ENCODE data around the gene GRK5.

GRK5 gene

GRCh38 chr10:119166118-119166500 is 41.3 kb upstream of the GRK5 start:
- no peak overlapping the region for H3K27ac ChIP-seq (ENCODE audit: low read depth, low read length)
- peak overlapping the region; percentile 62 for H3K4me2 ChIP-seq (ENCODE audit: low read length)
- DNase-seq, result no peak
- H3K23ac ChIP-seq (ENCODE audit: low read length), result no peak overlapping the region
- H4K5ac ChIP-seq (ENCODE audit: low read length), result no peak overlapping the region
- H3K4ac ChIP-seq (ENCODE audit: low read depth, low read length), result no peak overlapping the region
- no peak overlapping the region for H2BK120ac ChIP-seq (ENCODE audit: low read depth, low read length)
- H2AK5ac ChIP-seq (ENCODE audit: low read length), result no peak overlapping the region
- H3K56ac ChIP-seq (ENCODE audit: low read length), result peak overlapping the region; percentile 83
- H3K36me3 ChIP-seq (ENCODE audit: control insufficient read depth, insufficient read depth, low read length), result peaks cover 9% of the 10 kb centered on the region
- no peak overlapping the region for H2BK5ac ChIP-seq (ENCODE audit: low read length)
- no peak overlapping the region for H4K8ac ChIP-seq (ENCODE audit: low read depth, low read length)
- no peak overlapping the region for H3K18ac ChIP-seq (ENCODE audit: low read length)
- no peaks in the 10 kb centered on the region for H3K79me2 ChIP-seq (ENCODE audit: control insufficient read depth, insufficient read depth, low read length)
- H3K27me3 ChIP-seq (ENCODE audit: insufficient read depth, low read length, poor library complexity), result no peaks in the 10 kb centered on the region
- no peaks in the 10 kb centered on the region for H3K4me1 ChIP-seq (ENCODE audit: control insufficient read depth, low read depth, low read length)
- peak overlapping the region; percentile 74 for H3K4me3 ChIP-seq (ENCODE audit: low read length)
- no peak overlapping the region for H2BK15ac ChIP-seq (replicated peaks; ENCODE audit: low read depth)
- H3K79me1 ChIP-seq (ENCODE audit: low read length), result no peaks in the 10 kb centered on the region
- H3K9ac ChIP-seq (ENCODE audit: low read length), result peak overlapping the region; percentile 87
- WGBS (ENCODE audit: extremely low coverage, insufficient coverage, low lambda C conversion rate), result no CpG with 5 or more reads among the region's 7 CpGs

GRCh38 chr10:119166564-119166963 is 40.8 kb upstream of the GRK5 start:
- H3K4me3 ChIP-seq (ENCODE audit: low read length), result no peak overlapping the region
- H4K8ac ChIP-seq (ENCODE audit: low read depth, low read length), result no peak overlapping the region
- H3K4ac ChIP-seq (ENCODE audit: low read depth, low read length), result no peak overlapping the region
- no peak for DNase-seq
- no peak overlapping the region for H2AK5ac ChIP-seq (ENCODE audit: low read length)
- no peak overlapping the region for H4K5ac ChIP-seq (ENCODE audit: low read length)
- no peak overlapping the region for H2BK120ac ChIP-seq (ENCODE audit: low read depth, low read length)
- H2BK15ac ChIP-seq (replicated peaks; ENCODE audit: low read depth), result no peak overlapping the region
- no peak overlapping the region for H3K27ac ChIP-seq (ENCODE audit: low read depth, low read length)
- no peak overlapping the region for H3K9ac ChIP-seq (ENCODE audit: low read length)
- H3K23ac ChIP-seq (ENCODE audit: low read length), result no peak overlapping the region
- H3K79me2 ChIP-seq (ENCODE audit: control insufficient read depth, insufficient read depth, low read length), result no peaks in the 10 kb centered on the region
- H3K18ac ChIP-seq (ENCODE audit: low read length), result no peak overlapping the region
- no peak overlapping the region for H3K4me2 ChIP-seq (ENCODE audit: low read length)
- no peaks in the 10 kb centered on the region for H3K27me3 ChIP-seq (ENCODE audit: insufficient read depth, low read length, poor library complexity)
- no peak overlapping the region for H3K56ac ChIP-seq (ENCODE audit: low read length)
- H2BK5ac ChIP-seq (ENCODE audit: low read length), result no peak overlapping the region
- H3K36me3 ChIP-seq (ENCODE audit: control insufficient read depth, insufficient read depth, low read length), result peaks cover 10% of the 10 kb centered on the region
- no peaks in the 10 kb centered on the region for H3K79me1 ChIP-seq (ENCODE audit: low read length)
- WGBS (ENCODE audit: extremely low coverage, insufficient coverage, low lambda C conversion rate), result no CpG with 5 or more reads among the region's 8 CpGs
- no peaks in the 10 kb centered on the region for H3K4me1 ChIP-seq (ENCODE audit: control insufficient read depth, low read depth, low read length)

GRCh38 chr10:119167041-119167440 is 40.3 kb upstream of the GRK5 start:
- Histone ChIP-seq H3K4ac (ENCODE audit: low read depth, low read length) (no peak overlapping the region), H3K18ac (ENCODE audit: low read length) (no peak overlapping the region), H3K56ac (ENCODE audit: low read length) (no peak overlapping the region), H2BK120ac (ENCODE audit: low read depth, low read length) (no peak overlapping the region), H3K23ac (ENCODE audit: low read length) (no peak overlapping the region), H3K9ac (ENCODE audit: low read length) (no peak overlapping the region), H3K4me1 (ENCODE audit: control insufficient read depth, low read depth, low read length) (no peaks in the 10 kb centered on the region), H3K36me3 (ENCODE audit: control insufficient read depth, insufficient read depth, low read length) (peaks cover 12% of the 10 kb centered on the region), H2BK15ac (replicated peaks; ENCODE audit: low read depth) (no peak overlapping the region), H2BK5ac (ENCODE audit: low read length) (no peak overlapping the region), H3K79me1 (ENCODE audit: low read length) (no peaks in the 10 kb centered on the region), H3K27ac (ENCODE audit: low read depth, low read length) (no peak overlapping the region), H3K27me3 (ENCODE audit: insufficient read depth, low read length, poor library complexity) (no peaks in the 10 kb centered on the region), H3K4me3 (ENCODE audit: low read length) (no peak overlapping the region), H4K5ac (ENCODE audit: low read length) (no peak overlapping the region), H2AK5ac (ENCODE audit: low read length) (no peak overlapping the region), H3K4me2 (ENCODE audit: low read length) (no peak overlapping the region), H3K79me2 (ENCODE audit: control insufficient read depth, insufficient read depth, low read length) (no peaks in the 10 kb centered on the region), H4K8ac (ENCODE audit: low read depth, low read length) (no peak overlapping the region)
- WGBS (ENCODE audit: extremely low coverage, insufficient coverage, low lambda C conversion rate), result no CpG with 5 or more reads among the region's 8 CpGs
- no peak for DNase-seq

GRCh38 chr10:119174109-119174508 is 33.3 kb upstream of the GRK5 start:
- H3K36me3 ChIP-seq (ENCODE audit: control insufficient read depth, insufficient read depth, low read length), result peaks cover 13% of the 10 kb centered on the region
- no peak overlapping the region for H3K4ac ChIP-seq (ENCODE audit: low read depth, low read length)
- no peak overlapping the region for H3K4me2 ChIP-seq (ENCODE audit: low read length)
- H3K18ac ChIP-seq (ENCODE audit: low read length), result no peak overlapping the region
- peak; percentile 40 for DNase-seq
- H4K5ac ChIP-seq (ENCODE audit: low read length), result no peak overlapping the region
- no peak overlapping the region for H3K56ac ChIP-seq (ENCODE audit: low read length)
- peaks cover 17% of the 10 kb centered on the region for H3K79me1 ChIP-seq (ENCODE audit: low read length)
- H3K4me3 ChIP-seq (ENCODE audit: low read length), result no peak overlapping the region
- H3K9ac ChIP-seq (ENCODE audit: low read length), result no peak overlapping the region
- peaks cover 28% of the 10 kb centered on the region for H3K79me2 ChIP-seq (ENCODE audit: control insufficient read depth, insufficient read depth, low read length)
- H2BK5ac ChIP-seq (ENCODE audit: low read length), result no peak overlapping the region
- no CpG with 5 or more reads among the region's 2 CpGs for whole genome bisulfite sequencing (ENCODE audit: extremely low coverage, insufficient coverage, low lambda C conversion rate)
- no peak overlapping the region for H4K8ac ChIP-seq (ENCODE audit: low read depth, low read length)
- H3K27ac ChIP-seq (ENCODE audit: low read depth, low read length), result no peak overlapping the region
- no peak overlapping the region for H2BK120ac ChIP-seq (ENCODE audit: low read depth, low read length)
- H3K27me3 ChIP-seq (ENCODE audit: insufficient read depth, low read length, poor library complexity), result no peaks in the 10 kb centered on the region
- no peaks in the 10 kb centered on the region for H3K4me1 ChIP-seq (ENCODE audit: control insufficient read depth, low read depth, low read length)
- H2BK15ac ChIP-seq (replicated peaks; ENCODE audit: low read depth), result no peak overlapping the region
- no peak overlapping the region for H3K23ac ChIP-seq (ENCODE audit: low read length)
- no peak overlapping the region for H2AK5ac ChIP-seq (ENCODE audit: low read length)

- Histone ChIP-seq H3K27ac (ENCODE audit: low read depth, low read length) (no peak overlapping the region), H3K79me1 (ENCODE audit: low read length) (peaks cover 17% of the 10 kb centered on the region), H3K23ac (ENCODE audit: low read length) (no peak overlapping the region), H2BK120ac (ENCODE audit: low read depth, low read length) (no peak overlapping the region), H2AK5ac (ENCODE audit: low read length) (no peak overlapping the region), H4K8ac (ENCODE audit: low read depth, low read length) (no peak overlapping the region), H3K4me1 (ENCODE audit: control insufficient read depth, low read depth, low read length) (no peaks in the 10 kb centered on the region), H3K4me2 (ENCODE audit: low read length) (no peak overlapping the region), H3K4me3 (ENCODE audit: low read length) (no peak overlapping the region), H3K4ac (ENCODE audit: low read depth, low read length) (no peak overlapping the region), H4K5ac (ENCODE audit: low read length) (no peak overlapping the region), H3K36me3 (ENCODE audit: control insufficient read depth, insufficient read depth, low read length) (peaks cover 7% of the 10 kb centered on the region), H3K79me2 (ENCODE audit: control insufficient read depth, insufficient read depth, low read length) (peaks cover 28% of the 10 kb centered on the region), H3K27me3 (ENCODE audit: insufficient read depth, low read length, poor library complexity) (no peaks in the 10 kb centered on the region), H2BK5ac (ENCODE audit: low read length) (no peak overlapping the region), H2BK15ac (replicated peaks; ENCODE audit: low read depth) (no peak overlapping the region), H3K9ac (ENCODE audit: low read length) (no peak overlapping the region), H3K56ac (ENCODE audit: low read length) (no peak overlapping the region), H3K18ac (ENCODE audit: low read length) (no peak overlapping the region)
- no CpG with 5 or more reads among the region's 6 CpGs for WGBS (ENCODE audit: extremely low coverage, insufficient coverage, low lambda C conversion rate)
- DNase-seq, result no peak
Observed at GRCh38 chr10:119176166-119176565, 31.2 kb upstream of the GRK5 start.

- no peak overlapping the region for H2BK15ac ChIP-seq (replicated peaks; ENCODE audit: low read depth)
- H4K8ac ChIP-seq (ENCODE audit: low read depth, low read length), result no peak overlapping the region
- peak overlapping the region; percentile 80 for H2BK5ac ChIP-seq (ENCODE audit: low read length)
- peak overlapping the region; percentile 66 for H3K23ac ChIP-seq (ENCODE audit: low read length)
- peaks cover 2% of the 10 kb centered on the region for H3K36me3 ChIP-seq (ENCODE audit: control insufficient read depth, insufficient read depth, low read length)
- H2AK5ac ChIP-seq (ENCODE audit: low read length), result peak overlapping the region; percentile 93
- H3K18ac ChIP-seq (ENCODE audit: low read length), result peak overlapping the region; percentile 89
- DNase-seq, result no peak
- no peaks in the 10 kb centered on the region for H3K27me3 ChIP-seq (ENCODE audit: insufficient read depth, low read length, poor library complexity)
- peak overlapping the region; percentile 98 for H4K5ac ChIP-seq (ENCODE audit: low read length)
- peak overlapping the region; percentile 71 for H3K4ac ChIP-seq (ENCODE audit: low read depth, low read length)
- peaks cover 28% of the 10 kb centered on the region for H3K79me2 ChIP-seq (ENCODE audit: control insufficient read depth, insufficient read depth, low read length)
- H3K4me2 ChIP-seq (ENCODE audit: low read length), result peak overlapping the region; percentile 100
- no peak overlapping the region for H2BK120ac ChIP-seq (ENCODE audit: low read depth, low read length)
- peak overlapping the region; percentile 100 for H3K9ac ChIP-seq (ENCODE audit: low read length)
- peak overlapping the region; percentile 97 for H3K56ac ChIP-seq (ENCODE audit: low read length)
- no CpG with 5 or more reads among the region's 21 CpGs for WGBS (ENCODE audit: extremely low coverage, insufficient coverage, low lambda C conversion rate)
- H3K4me3 ChIP-seq (ENCODE audit: low read length), result peak overlapping the region; percentile 99
- H3K79me1 ChIP-seq (ENCODE audit: low read length), result peaks cover 17% of the 10 kb centered on the region
- peak overlapping the region; percentile 95 for H3K27ac ChIP-seq (ENCODE audit: low read depth, low read length)
- H3K4me1 ChIP-seq (ENCODE audit: control insufficient read depth, low read depth, low read length), result no peaks in the 10 kb centered on the region
Observed at GRCh38 chr10:119177708-119178371, 29.5 kb upstream of the GRK5 start.

Measured in mesendoderm (in vitro differentiated cells).